Measurements from ENCODE around the gene RBM6.
"Not testable (repeated sequence)": the region's sequence is repeated elsewhere in the genome, so short reads cannot be mapped to it uniquely, and the experiment has no call there.

RBM6 gene

GRCh38 chr3:49968346-49968745 lies 28.4 kb downstream of the RBM6 start:
- intact Hi-C loops (cut with DNase I): no loop called here
- DNase-seq: no peak

DNA sequence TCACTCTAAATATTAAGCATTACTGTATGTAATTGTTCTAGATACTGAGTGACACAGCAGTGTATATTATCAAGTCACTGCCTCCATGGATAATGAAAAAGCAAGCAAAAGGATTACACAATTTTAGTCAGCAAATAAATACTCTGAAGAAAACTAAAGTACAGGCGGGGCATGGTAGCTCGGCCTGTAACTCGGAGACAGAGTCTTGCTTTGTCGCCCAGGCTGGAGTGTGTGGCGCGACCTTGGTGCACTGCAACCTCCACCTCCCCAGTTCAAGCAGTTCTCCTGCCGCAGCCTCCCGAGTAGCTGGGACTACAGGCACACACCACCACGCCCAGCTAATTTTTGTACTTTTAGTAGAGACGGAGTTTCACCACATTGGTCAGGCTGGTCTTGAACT lies 32.7 kb downstream of the RBM6 start:
- no peak for DNase-seq
- intact Hi-C loops (cut with DNase I): no loop called here

GRCh38 chr3:49976942-49977341 lies 37.0 kb downstream of the RBM6 start:
- DNase-seq: no peak
- intact Hi-C loops (cut with DNase I): no loop called here

DNA sequence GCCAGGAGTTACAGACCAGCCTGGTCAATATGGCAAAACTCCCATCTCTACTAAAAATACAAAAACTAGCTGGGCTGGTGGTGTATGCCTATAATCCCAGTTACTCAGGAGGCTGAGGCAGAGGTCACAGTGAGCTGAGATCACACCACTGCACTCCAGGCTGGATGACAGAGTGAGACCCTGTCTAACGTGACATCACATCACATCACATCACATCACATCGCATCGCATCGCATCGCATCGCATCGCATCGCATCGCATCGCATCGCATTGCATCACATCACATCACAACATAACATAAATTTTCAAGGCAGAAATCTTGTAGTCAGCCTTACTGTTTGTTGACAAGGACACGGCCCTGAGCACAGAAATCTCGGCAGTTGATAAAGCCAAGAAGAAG lies 44.4 kb downstream of the RBM6 start:
- intact Hi-C loops (cut with DNase I): no loop called here
- DNase-seq: no peak

DNA sequence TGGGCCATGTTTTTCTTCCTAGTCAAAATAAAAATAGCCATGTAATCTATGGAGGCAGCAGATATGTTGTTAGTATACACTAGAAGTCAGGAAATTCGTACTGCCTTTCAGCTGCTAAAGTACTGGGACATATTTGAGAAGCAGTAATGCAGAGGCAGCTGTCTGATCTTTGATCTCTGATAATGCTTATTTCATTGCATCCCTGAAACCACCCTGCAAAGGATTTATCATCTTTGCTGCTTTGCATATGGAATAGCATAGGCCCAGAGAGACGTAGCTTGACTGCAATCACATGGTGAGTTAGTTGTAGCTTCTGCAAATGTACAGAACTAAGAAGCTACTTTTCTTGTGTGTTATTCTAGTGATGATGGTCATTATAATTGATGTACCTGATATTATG lies 52.4 kb downstream of the RBM6 start:
- intact Hi-C loops (cut with DNase I): no loop called here
- DNase-seq: no peak

DNA sequence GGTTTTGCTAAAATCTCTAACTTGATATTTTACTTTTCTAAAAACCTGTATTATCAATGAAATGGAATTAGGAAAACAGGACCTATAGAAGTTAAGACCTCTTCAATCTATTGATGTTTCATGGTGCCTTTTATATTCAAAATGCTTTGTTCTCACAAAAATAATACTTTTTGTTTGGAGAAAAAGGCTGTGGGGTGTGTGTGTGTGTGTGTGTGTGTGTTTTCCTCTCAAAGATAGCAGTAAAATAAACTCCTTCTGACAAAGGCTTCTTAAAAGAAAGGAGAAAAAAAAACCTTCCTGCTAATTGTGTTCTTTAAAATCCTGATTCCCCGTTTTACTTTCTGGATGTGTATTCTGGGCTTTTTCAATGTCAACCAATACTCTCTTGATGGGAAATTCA lies 54.5 kb downstream of the RBM6 start:
- DNase-seq: no peak
- intact Hi-C loops (cut with DNase I): no loop called here

DNA sequence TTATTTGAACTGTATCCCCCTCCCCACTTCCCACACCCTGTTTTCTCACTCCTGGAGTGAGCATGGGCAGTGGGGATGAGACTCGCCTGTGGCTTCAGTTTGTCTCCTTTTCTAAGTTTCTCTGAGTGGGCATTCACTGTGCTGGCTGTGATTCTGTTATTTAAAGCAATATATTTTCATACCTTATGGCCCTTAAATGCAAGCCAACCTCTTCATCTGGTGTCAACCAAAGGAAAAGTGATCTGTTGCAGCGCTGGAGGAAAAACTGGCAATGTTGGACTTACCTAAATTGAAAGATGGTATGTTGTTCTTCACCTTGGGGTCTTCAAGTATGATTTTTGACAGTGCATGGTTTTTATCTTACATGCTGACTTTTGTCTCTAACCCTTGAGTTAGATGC lies 56.1 kb downstream of the RBM6 start:
- no peak for DNase-seq
- intact Hi-C loops (cut with DNase I): no loop called here

DNA sequence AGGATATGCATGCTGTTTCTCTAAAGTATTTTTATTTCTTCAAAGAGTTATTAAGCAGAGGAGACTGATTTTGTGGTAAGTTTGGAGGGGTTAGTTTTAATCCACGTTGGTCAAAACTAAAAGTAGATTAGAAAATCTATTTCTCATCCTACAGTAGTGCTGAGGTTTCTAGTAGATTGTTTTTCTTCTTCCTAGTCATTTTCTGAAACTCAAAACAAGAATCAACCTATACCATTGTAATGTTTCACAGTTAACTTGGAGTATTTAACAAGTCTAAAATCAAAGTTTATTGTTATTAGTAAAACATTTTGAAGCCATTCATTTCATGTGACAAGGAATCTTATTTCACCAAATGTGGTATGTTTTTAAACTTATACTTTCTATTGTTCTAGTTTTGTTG lies 57.9 kb downstream of the RBM6 start:
- intact Hi-C loops (cut with DNase I): no loop called here

GRCh38 chr3:49998326-49998725 lies 58.4 kb downstream of the RBM6 start:
- DNase-seq: no peak

More for the DNA sequence above, 57.9 kb downstream of the RBM6 start:
- DNase-seq: no peak

DNA sequence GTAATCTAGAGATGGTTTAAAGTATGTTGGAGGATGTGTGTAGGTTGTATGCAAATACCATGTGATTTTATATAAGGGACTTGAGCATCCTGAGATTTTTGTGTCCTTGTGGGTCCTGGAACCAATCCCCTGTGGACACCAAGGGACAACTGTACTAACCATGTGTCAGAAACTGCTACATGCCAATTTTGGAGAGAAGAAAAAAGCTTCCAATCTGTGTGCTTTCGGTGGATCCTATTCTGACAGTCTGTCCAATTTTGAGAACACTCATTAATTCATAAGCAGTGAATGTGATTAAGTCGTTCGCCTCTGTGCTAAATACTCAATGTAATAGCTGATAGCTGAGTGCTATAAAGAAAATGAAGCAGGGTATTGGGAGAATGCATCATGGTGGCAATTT lies 61.6 kb downstream of the RBM6 start:
- intact Hi-C loops (cut with DNase I): no loop called here
- no peak for DNase-seq

More at GRCh38 chr3:49998326-49998725, 58.4 kb downstream of the RBM6 start:
- intact Hi-C loops (cut with DNase I): no loop called here

- intact Hi-C loops (cut with DNase I): no loop called here
- no peak for DNase-seq
Measured at GRCh38 chr3:50003216-50003615, 63.3 kb downstream of the RBM6 start.

- no peak for DNase-seq
- intact Hi-C loops (cut with DNase I): no loop called here
Measured at GRCh38 chr3:50003824-50004223, 63.9 kb downstream of the RBM6 start.

- no peak for DNase-seq
- intact Hi-C loops (cut with DNase I): no loop called here
Measured at GRCh38 chr3:50008931-50009330, 69.0 kb downstream of the RBM6 start.

DNA sequence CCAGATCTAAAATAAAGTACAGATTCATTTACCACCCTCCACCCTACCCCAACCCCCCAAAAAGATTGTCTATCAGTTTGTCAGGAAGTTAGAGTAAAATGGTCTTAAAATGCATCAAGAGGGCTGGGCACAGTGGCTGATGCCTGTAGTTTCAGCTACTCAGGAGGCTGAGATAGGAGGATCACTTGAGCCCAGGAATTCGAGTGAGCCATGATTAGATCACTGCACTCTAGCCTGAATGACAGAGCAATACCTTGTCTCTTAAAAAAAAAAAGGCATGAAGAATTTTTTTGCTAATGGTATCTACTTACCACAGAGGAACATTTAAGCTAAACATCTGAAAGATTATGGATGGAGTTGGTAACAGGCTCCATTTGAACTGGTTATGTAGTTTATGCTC lies 71.0 kb downstream of the RBM6 start:
- no peak for DNase-seq
- intact Hi-C loops (cut with DNase I): no loop called here

DNA sequence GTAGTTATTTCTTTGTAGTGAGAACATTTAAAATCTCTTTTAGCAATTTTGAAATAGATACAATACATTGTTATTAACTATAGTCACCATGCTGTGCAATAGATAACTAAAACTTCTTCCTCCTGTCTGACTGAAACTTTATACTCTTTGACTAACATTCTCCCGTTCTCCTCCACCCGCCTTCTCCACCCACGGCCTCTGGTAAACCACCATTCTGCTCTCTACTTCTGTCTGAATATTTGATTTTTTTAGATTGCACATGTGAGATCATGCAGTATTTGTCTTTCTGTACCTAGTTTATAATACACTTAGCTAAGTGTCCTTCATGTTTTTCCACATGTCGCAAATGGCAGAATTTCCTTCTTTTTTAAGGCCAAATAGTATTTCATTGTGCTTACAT lies 76.0 kb downstream of the RBM6 start:
- intact Hi-C loops (cut with DNase I): no loop called here
- no peak for DNase-seq

DNA sequence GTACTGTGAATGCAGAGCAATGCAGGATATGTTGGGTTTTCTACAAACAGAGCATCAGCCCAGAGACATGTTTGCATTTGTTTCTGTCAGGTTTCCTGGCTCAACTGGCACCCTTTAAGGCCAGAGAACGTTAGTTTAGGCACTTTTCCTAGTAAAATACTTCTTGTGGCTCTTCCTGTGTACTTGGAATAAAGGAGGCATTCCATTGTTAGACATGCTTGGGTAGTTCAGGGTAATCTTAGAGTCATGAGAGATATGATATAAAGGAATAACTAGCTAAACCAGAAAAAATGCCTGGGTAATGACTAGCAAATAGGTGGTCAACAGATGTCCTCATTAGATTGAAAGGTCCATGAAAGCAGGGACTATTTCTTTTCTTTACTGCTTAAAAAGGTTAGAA lies 88.4 kb downstream of the RBM6 start:
- no peak for DNase-seq
- intact Hi-C loops (cut with DNase I): no loop called here

DNA sequence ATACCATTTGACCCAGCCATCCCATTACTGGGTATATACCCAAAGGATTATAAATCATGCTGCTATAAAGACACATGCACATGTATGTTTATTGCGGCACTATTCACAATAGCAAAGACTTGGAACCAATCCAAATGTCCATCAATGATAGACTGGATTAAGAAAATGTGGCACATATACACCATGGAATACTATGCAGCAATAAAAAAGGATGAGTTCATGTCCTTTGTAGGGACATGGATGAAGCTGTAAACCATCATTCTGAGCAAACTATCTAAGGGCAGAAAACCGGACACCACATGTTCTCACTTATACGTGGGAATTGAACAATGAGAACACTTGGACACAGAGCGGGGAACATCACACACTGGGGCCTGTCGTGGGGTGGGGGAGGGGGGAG lies 91.3 kb downstream of the RBM6 start:
- DNase-seq; intact Hi-C loops (cut with DNase I): not testable (repeated sequence)

DNA sequence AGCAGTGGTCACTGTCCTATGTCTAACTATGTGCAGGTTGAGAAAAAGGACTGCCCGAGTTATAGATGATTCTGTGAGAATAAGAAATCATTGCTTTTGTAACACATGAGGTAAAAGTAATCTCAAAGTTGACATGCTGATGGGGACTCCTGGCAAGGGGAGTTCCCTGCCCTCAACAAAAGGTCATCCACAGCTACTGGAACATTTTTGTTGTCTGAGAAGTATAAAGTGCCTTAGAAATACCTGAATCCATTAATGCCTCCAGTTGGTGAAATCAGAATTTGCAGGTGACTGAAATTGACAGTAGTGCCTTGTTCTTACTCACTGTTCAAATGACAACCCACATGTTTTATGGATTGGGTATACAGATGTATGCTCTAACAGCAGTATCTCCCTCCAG lies 105.0 kb downstream of the RBM6 start:
- intact Hi-C loops (cut with DNase I): no loop called here

DNA sequence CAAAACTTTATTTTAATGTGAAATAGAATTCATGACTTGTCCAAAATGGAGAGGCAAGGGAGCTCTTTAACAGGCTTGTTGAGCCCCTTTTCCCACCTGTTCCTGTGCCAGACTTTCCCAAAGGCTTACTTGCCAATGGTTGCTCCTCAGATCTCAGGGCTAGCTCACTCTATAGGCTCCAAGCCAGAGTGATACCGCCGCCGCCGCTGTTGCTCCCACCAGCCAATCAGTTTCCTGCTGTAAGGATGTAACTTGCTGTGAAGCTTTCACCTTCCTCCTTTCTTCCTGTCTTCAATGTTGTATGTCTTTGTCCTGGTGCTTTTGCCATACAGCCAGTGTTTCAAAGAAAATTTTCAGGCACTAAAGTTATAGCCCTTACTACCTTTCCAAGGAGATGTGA lies 107.5 kb downstream of the RBM6 start:
- intact Hi-C loops (cut with DNase I): no loop called here
- no peak for DNase-seq

More for the DNA sequence above, 105.0 kb downstream of the RBM6 start:
- DNase-seq: no peak

DNA sequence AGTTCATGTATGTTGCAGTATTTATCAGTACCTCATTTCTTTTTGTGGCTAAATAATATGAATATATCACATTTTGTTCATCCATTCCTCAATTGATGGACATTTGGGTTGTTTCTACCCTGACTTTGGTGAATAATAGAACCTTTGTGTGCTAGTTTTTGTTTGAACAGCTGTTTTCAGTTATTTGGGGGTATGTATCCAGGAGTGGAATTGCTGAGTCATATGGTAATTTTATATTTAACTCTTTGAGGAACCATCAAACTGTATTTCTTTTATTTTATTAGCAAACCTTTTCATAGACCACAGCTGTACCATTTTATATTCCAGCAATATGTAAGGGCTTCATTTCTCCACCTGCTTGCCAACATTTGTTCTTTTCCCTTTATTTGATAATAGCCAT lies 110.4 kb downstream of the RBM6 start:
- intact Hi-C loops (cut with DNase I): no loop called here
- DNase-seq: no peak

DNA sequence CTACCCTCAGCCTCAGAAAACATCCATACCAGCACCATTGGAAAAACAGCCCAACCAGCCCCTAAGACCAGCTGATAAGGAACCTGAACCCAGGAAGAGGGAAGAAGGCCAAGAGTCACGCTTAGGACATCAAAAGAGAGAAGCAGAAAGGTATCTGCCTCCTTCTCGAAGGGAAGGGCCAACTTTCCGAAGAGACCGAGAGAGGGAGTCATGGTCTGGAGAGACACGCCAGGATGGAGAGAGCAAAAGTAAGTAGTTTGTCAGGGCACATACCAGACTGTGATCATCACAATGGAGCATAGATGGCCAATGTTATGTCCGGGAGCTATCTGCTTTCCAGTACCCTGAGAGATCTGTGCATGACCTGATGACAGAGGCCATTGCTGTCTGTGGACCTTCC lies 117.8 kb downstream of the RBM6 start:
- no peak for DNase-seq
- intact Hi-C loops (cut with DNase I): no loop called here

GRCh38 chr3:50068134-50068533 lies 128.2 kb downstream of the RBM6 start:
- intact Hi-C loops (cut with DNase I): no loop called here

GRCh38 chr3:50078091-50078490 lies 138.1 kb downstream of the RBM6 start:
- no peak for DNase-seq
- intact Hi-C loops (cut with DNase I): no loop called here

More at GRCh38 chr3:50068134-50068533, 128.2 kb downstream of the RBM6 start:
- no peak for DNase-seq

DNA sequence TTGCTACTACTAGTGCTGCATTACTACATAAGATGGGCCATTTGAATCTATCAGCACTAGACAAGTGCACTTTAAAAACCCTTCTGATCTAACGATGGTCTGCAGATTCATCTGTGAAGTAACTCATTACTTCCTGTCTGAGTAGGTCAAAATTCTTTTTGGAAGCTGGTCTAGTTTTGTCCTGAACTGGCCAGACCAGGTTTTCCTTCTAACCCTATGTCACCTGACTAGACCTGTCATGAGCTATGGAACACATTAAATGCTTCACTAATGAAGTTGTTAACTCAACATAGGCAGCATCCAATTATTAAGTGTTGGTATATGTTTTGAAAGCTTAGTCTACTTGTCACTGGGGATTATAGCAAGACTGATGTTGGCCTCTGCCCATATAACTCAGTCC lies 138.7 kb downstream of the RBM6 start:
- DNase-seq: no peak
- intact Hi-C loops (cut with DNase I): no loop called here
